ENCODE data around the gene LMCD1.

GRCh38 chr3:8519156-8519555, 17.5 kb downstream of the LMCD1 start:
- no peak for TF ChIP-seq ZNF274 (IDR thresholded peaks at IDR 0.05; ENCODE audit: borderline replicate concordance, extremely low read depth, low read length)
- no peak for TF ChIP-seq TAF1 (IDR thresholded peaks at IDR 0.05; ENCODE audit: low read depth, low read length)
- TF ChIP-seq CHD1 (IDR thresholded peaks at IDR 0.05; ENCODE audit: low read depth, low read length), result no peak
- TF ChIP-seq SP1 (IDR thresholded peaks at IDR 0.05; ENCODE audit: low read depth, low read length), result no peak
- no peak for TF ChIP-seq MAX (IDR thresholded peaks at IDR 0.05)
- no peak for TF ChIP-seq JUN (IDR thresholded peaks at IDR 0.05; ENCODE audit: low read depth, low read length)
- TF ChIP-seq RBBP5 (IDR thresholded peaks at IDR 0.05; ENCODE audit: borderline replicate concordance, low read depth, low read length), result no peak
- TF ChIP-seq SRF (IDR thresholded peaks at IDR 0.05; ENCODE audit: low read depth, low read length), result no peak
- no peak for TF ChIP-seq POLR2AphosphoS5 (IDR thresholded peaks at IDR 0.05; ENCODE audit: low read depth, low read length)

All from H1 (cell line).